CD4-positive, alpha-beta T cell (primary cell): ENCODE results near the gene NEO1. TPM values are rescaled to one million over a fixed set of nuclear protein-coding genes. Genes with fewer than 3 reads are reported as not detected.

ENCODE experiments used
- ATAC-seq: fragments of 200-7000 bp; cut with Tn5 transposase; one replicate; pipeline ENCODE4 v1.10.0; 2022; ENCODE audit warnings: mild to moderate bottlenecking; ENCODE audit not compliant: poor library complexity
- CTCF ChIA-PET: fragments of 350-600 bp; sonication (Branson Sonifier 250); formaldehyde crosslinking; loops from one replicate; lab custom pipeline; 2021; ENCODE audit warnings: antibody characterized with exemption, inconsistent platforms; lab: Charles Lee
- POLR2A ChIA-PET: fragments of 350-600 bp; sonication (Branson Sonifier 250); formaldehyde crosslinking; loops from one replicate; lab custom pipeline; 2021; ENCODE audit warnings: antibody characterized with exemption, inconsistent platforms; lab: Charles Lee
- DNase-seq, 14 experiments: peaks; one replicate each; pipeline ENCODE4 v3.0.0-alpha.2; 2013 to 2020; ENCODE audit warnings: mixed read lengths in 2 of 14
- H3K27ac ChIP-seq, 2 donors: one replicate each; pipeline versions ENCODE4 v1.5.1 to v1.7.0; 2013; ENCODE audit warnings: low read length in 2 of 2, low read depth in 1 of 2, mild to moderate bottlenecking in 1 of 2
- H3K27me3 ChIP-seq, 2 experiments: 1 replicate in 1 of 2; 2 replicates in 1 of 2; pipeline versions ENCODE4 v1.6.1 to v1.7.0; 2013; ENCODE audit warnings: low read length in 2 of 2, control low read depth in 1 of 2, mild to moderate bottlenecking in 1 of 2, moderate library complexity in 1 of 2; ENCODE audit not compliant: insufficient read depth in 2 of 2, control insufficient read depth in 1 of 2
- H3K36me3 ChIP-seq: one replicate; pipeline ENCODE4 v1.6.1; 2013; ENCODE audit warnings: low read length, control low read depth; ENCODE audit not compliant: insufficient read depth
- H3K4me1 ChIP-seq: one replicate; pipeline ENCODE4 v1.6.1; 2013; ENCODE audit warnings: low read length, control low read depth; ENCODE audit not compliant: insufficient read depth
- H3K4me3 ChIP-seq: one replicate; pipeline ENCODE4 v1.5.1; 2013; ENCODE audit warnings: mild to moderate bottlenecking, low read length, moderate library complexity
- H3K9me3 ChIP-seq, 2 experiments: 1 replicate in 1 of 2; 2 replicates in 1 of 2; pipeline versions ENCODE4 v1.6.1 to v1.7.0; 2013; ENCODE audit warnings: low read length in 2 of 2, mild to moderate bottlenecking in 2 of 2, control low read depth in 1 of 2, moderate library complexity in 1 of 2; ENCODE audit not compliant: control insufficient read depth in 1 of 2, insufficient read depth in 1 of 2
- H3K27ac Mint-ChIP-seq: one replicate; pipeline ENCODE4 v1.8.0; 2020; ENCODE audit warnings: mixed read lengths
- H3K27me3 Mint-ChIP-seq: one replicate; pipeline ENCODE4 v1.8.0; 2021; ENCODE audit warnings: mixed read lengths
- H3K36me3 Mint-ChIP-seq: one replicate; pipeline ENCODE4 v1.8.0; 2021; ENCODE audit warnings: low read depth, mixed read lengths
- H3K4me1 Mint-ChIP-seq: one replicate; pipeline ENCODE4 v1.8.0; 2021; ENCODE audit warnings: low read depth, mixed read lengths
- H3K4me3 Mint-ChIP-seq: one replicate; pipeline ENCODE4 v1.8.0; 2020; ENCODE audit warnings: mild to moderate bottlenecking, mixed read lengths
- H3K9me3 Mint-ChIP-seq: one replicate; pipeline ENCODE4 v1.8.0; 2020; ENCODE audit warnings: mixed read lengths
- CTCF ChIP-seq: fragments of 200-600 bp; IDR thresholded peaks from one replicate; pipeline ENCODE4 v1.8.0; 2022; ENCODE audit warnings: antibody characterized with exemption, mild to moderate bottlenecking
- intact Hi-C, 2 experiments: fragments of 100-400 bp; cut with DNase I in 1 of 2; cut with micrococcal nuclease in 1 of 2; formaldehyde crosslinking; loops; one replicate each; pipeline versions ENCODE4 v1.15.1 to v1.9.0; 2023 to 2025; cut with DNase I, micrococcal nuclease
- total RNA-seq, 174 experiments: library from RNA in 2 of 174; stranded (reverse) in 2 of 174; gene quantifications; one replicate each; pipeline ENCODE4 v1.2.3 and lab custom pipeline; 2021 to 2026

NEO1 gene
- total RNA-seq, 2 experiments from 2014 or later: 6.0 to 8.0 TPM

GRCh38 chr15:73127302-73127936, 75.2 kb downstream of the NEO1 start:
- no peaks in the 10 kb centered on the region for H3K27me3 ChIP-seq
- intact Hi-C loops: no loop called here
- no peaks in the 10 kb centered on the region for H3K36me3 ChIP-seq
- no peaks in the 10 kb centered on the region for H3K9me3 Mint-ChIP-seq
- no peaks in the 10 kb centered on the region for H3K9me3 ChIP-seq
- H3K27ac ChIP-seq: no peak overlapping the region
- ATAC-seq (peak; percentile 52), DNase-seq (peak in 6 of 14 experiments; percentile 0 to 52 (median 20))
- ChIA-PET CTCF (no interaction called here), POLR2A (no interaction called here)
- no peak overlapping the region for H3K4me3 Mint-ChIP-seq
- TF ChIP-seq CTCF: peak; percentile 61
- H3K4me1 Mint-ChIP-seq: no peaks in the 10 kb centered on the region
- no peaks in the 10 kb centered on the region for H3K4me1 ChIP-seq
- H3K36me3 Mint-ChIP-seq: peaks cover 4% of the 10 kb centered on the region
- H3K27ac Mint-ChIP-seq: no peak overlapping the region
- H3K27me3 Mint-ChIP-seq: no peaks in the 10 kb centered on the region
- H3K4me3 ChIP-seq: no peak overlapping the region

GRCh38 chr15:73130830-73131229, 78.6 kb downstream of the NEO1 start:
- H3K27ac Mint-ChIP-seq: no peak overlapping the region
- H3K36me3 Mint-ChIP-seq: peaks cover 4% of the 10 kb centered on the region
- no peak overlapping the region for H3K4me3 ChIP-seq
- intact Hi-C loops: no loop called here
- POLR2A ChIA-PET: no interaction called here
- no peak overlapping the region for H3K27ac ChIP-seq
- no peak overlapping the region for H3K4me3 Mint-ChIP-seq
- no peaks in the 10 kb centered on the region for H3K27me3 Mint-ChIP-seq
- no peaks in the 10 kb centered on the region for H3K27me3 ChIP-seq
- TF ChIP-seq CTCF: no peak
- no peaks in the 10 kb centered on the region for H3K4me1 Mint-ChIP-seq
- no peaks in the 10 kb centered on the region for H3K36me3 ChIP-seq
- no peaks in the 10 kb centered on the region for H3K4me1 ChIP-seq
- no peaks in the 10 kb centered on the region for H3K9me3 Mint-ChIP-seq
- DNase-seq (no peak), ATAC-seq (no peak)
- no peaks in the 10 kb centered on the region for H3K9me3 ChIP-seq
- CTCF ChIA-PET: no interaction called here

- no peaks in the 10 kb centered on the region for H3K27me3 Mint-ChIP-seq
- ChIA-PET CTCF (no interaction called here), POLR2A (no interaction called here)
- Histone ChIP-seq H3K27me3 (no peaks in the 10 kb centered on the region), H3K36me3 (no peaks in the 10 kb centered on the region), H3K4me3 (no peak overlapping the region), H3K27ac (no peak overlapping the region), H3K9me3 (no peaks in the 10 kb centered on the region), H3K4me1 (no peaks in the 10 kb centered on the region)
- no peak for DNase-seq
- H3K9me3 Mint-ChIP-seq: no peaks in the 10 kb centered on the region
- H3K27ac Mint-ChIP-seq: no peak overlapping the region
- no peak overlapping the region for H3K4me3 Mint-ChIP-seq
- H3K4me1 Mint-ChIP-seq: no peaks in the 10 kb centered on the region
- intact Hi-C loops: no loop called here
- H3K36me3 Mint-ChIP-seq: no peaks in the 10 kb centered on the region
- no peak for ATAC-seq
- no peak for TF ChIP-seq CTCF
Observed at GRCh38 chr15:73134196-73134595, 81.9 kb downstream of the NEO1 start.
